ENCODE measurements around the gene SPECC1L. TPM values are rescaled to one million over a fixed set of nuclear protein-coding genes. Genes with fewer than 3 reads are reported as not detected.
"Not testable (repeated sequence)": the region's sequence is repeated elsewhere in the genome, so short reads cannot be mapped to it uniquely, and the experiment has no call there.

SPECC1L gene
- total RNA-seq, 2 donors from 2014 or later, result 32.7 to 38.9 TPM

DNA sequence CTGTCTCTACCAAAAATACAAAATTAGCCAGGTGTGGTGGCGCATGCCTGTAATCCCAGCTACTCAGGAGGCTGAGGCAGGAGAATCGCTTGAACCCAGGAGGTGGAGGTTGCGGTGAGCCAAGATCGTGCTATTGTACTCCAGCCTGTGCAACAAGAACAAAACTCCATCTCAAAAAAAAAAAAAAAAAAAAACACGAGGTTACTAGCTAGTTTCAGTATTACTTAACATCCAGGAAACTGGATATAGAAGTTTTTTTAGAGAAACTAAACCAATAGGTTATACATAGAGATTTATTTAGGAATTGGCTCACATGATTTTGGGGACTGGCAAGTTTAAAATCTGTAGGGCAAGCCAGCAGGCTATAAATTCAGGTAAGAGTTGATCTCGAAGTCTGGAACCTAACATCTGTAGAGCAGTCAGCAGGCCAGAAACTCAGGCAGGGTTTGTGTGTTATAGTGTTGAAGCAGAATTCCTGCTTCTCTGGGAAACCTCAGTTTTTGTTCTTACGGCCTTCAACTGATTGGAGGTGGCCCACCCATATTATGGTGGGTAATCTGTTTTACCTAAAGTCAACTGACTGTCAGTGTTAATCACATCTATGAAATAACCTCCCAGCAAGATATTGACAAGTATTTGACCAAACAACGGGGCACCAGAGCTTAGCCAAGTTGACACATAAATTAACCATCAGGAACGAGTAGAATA lies 29.5 kb upstream of the SPECC1L start:
- ATAC-seq, result peak in 1 of 2 donors; percentile 40
- peak overlapping the region in 1 of 2 donors; percentile 30 for H3K27ac Mint-ChIP-seq
- H3K36me3 Mint-ChIP-seq, result not testable (repeated sequence)

DNA sequence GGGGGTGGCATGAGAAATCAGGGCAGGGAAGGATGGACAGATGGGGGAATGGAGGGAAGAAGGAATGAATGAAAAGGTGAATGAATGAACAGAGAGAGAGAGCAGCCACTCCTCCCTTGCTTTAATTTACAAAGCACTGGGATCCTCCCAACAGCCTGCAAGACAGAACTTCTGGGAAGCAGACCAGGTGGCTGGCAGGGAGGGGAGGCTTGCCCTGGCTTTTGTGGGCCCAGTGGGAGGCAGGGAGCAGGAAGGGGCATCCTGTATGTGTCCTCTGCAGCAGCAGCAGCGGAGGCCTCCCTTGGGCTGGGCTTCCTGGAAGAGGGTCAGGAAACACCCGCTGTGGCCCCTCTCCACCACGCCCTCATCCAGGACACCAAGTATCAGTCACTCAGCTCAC lies 27.2 kb upstream of the SPECC1L start:
- H3K36me3 Mint-ChIP-seq; H3K9me3 Mint-ChIP-seq; DNase-seq (ENCODE audit: low spot score in 2 of 2); ATAC-seq: not testable (repeated sequence)
- H3K27ac Mint-ChIP-seq, result peak overlapping the region in 1 of 2 donors; percentile 89

More for the DNA sequence above, 29.5 kb upstream of the SPECC1L start:
- DNase-seq (ENCODE audit: low spot score in 2 of 2); H3K9me3 Mint-ChIP-seq: not testable (repeated sequence)

DNA sequence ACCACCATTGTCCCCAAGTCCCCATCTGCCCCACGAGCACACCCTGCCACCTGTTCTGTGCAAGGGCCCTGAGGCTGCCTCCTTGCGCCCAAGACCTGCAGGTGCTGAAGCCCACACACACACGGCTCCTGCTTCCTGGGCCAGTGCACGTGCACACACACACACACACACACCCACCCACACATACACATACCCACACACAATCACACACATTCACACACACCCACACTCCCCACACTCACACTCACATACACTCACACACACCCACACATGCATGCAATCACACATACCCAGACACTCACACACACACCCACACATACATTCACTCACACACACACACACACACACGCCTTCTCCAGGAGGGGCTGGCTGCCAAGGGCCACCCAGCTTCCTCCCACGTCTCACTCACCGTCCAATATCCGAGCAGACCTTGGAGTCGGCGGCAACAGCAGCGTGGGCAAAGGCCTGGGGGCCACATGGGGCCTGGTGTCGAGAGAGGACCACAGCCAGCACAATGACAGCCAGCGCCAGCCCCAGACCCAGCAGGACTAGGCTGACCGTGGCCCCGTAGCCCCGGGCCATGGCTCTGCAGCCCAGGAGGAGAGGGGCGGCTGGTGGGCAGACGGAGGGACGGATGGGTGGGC lies 26.4 kb upstream of the SPECC1L start:
- H3K27ac Mint-ChIP-seq, result peak overlapping the region in 1 of 2 donors; percentile 48
- H3K9me3 Mint-ChIP-seq, result no peaks in the 10 kb centered on the region
- DNase-seq (ENCODE audit: low spot score in 2 of 2), result no peak
- no peaks in the 10 kb centered on the region for H3K36me3 Mint-ChIP-seq
- ATAC-seq, result no peak

DNA sequence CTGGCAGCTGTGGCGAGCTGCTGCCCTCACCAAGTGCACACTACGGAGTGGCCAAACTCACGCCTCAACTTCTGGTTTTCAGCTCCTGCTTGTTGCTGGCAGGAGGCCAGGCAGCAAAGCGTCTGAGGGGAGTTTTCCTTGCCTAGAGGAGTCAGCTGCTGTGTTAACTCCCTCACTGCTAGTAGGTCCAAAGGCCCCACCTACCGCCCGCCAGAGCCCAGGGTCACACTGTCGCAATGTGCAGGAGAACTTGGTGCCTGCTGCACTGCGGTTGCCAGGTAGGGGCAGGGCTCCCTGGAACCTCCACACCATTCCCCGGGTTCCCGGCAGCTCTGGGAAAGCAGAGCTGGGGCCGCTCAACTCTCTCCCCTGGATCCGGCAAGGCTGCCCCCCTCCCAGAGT lies 25.6 kb upstream of the SPECC1L start, which contains the start of gene GGT5:
TSS of gene GGT5 (minus strand) at position 53 of the 402 bp plus-strand sequence. CDS start 357 bp downstream, outside the sequence.
- H3K36me3 Mint-ChIP-seq; ATAC-seq; H3K9me3 Mint-ChIP-seq; DNase-seq (ENCODE audit: low spot score in 2 of 2): not testable (repeated sequence)
- H3K27ac Mint-ChIP-seq, result peak within 1 kb of the TSS in 1 of 2 donors; percentile 48

DNA sequence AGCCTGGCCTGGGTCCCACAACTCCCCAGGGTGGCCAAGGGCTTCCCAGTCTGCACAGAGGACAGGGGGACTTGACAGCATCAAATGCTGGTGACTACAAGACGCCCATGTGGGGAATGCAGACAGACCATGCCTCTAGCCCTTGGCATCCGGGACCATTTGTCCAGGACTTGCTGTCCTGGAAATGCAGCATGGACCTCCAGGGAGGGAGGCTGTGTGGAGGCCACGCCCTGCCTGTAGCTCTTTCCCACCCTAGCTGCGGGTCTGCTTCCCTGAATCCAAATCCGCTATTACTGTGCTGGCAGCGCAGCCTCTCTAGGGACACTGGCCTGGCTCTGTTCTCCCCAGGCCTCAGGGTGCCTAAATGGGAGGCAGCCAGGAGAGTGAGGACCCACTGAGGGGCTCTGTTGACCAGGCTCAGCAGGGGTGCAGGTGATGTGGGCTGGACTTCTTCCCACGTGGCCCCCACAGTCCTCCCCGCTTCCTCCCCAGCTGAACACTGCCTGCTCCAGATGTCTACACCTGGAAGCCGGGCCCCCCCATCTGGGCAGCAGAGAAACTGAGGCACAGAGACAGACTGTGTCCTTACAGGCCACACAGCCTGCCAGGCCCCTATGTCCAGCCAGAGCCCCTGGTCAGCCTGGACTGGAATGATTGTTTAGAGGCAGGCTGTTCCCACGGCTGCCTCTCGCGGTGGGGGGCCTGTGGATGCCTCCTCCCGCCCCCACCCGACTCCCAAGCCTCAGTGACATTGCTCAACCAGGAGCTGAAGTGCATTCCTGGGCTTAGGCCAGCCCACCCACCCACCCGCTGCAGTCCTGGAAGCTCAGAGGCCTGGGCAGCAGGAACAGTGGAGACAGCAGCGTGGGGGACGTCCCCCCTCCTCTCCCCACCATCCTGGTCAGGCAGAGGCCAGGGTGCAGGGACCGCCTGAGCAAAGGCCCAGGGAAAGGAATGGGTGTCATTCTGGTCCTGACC lies 24.8 kb upstream of the SPECC1L start:
- not testable (repeated sequence) for H3K9me3 Mint-ChIP-seq; H3K36me3 Mint-ChIP-seq; H3K27ac Mint-ChIP-seq; ATAC-seq; DNase-seq (ENCODE audit: low spot score in 2 of 2)

DNA sequence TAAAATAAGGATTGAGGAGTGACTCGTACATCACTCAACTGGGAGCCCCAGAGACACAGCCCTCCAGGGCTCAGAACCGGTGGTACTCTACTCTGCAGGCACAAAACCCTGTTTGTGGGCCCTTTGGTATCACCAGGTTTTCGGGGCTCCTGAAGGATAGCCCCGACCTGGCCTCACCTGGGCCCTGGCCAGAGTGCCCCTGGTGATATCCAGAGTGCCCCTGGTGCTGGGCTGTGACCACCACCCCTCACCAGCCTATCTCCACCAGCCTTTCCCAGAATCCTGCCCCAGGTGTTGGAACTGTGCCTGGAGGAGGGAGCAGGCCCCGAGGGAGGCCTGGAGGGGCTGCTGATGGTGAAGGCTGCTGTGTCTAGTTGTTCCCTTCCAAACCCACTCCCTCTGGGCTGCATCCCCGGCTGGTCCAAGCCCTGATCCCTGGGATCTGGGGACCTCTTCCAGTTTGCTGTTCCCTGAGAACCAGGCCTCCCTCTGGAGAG lies 23.6 kb upstream of the SPECC1L start:
- no peak for DNase-seq (ENCODE audit: low spot score in 2 of 2)
- H3K9me3 Mint-ChIP-seq, result no peaks in the 10 kb centered on the region
- ATAC-seq, result no peak
- H3K27ac Mint-ChIP-seq, result no peak overlapping the region
- H3K36me3 Mint-ChIP-seq, result no peaks in the 10 kb centered on the region

DNA sequence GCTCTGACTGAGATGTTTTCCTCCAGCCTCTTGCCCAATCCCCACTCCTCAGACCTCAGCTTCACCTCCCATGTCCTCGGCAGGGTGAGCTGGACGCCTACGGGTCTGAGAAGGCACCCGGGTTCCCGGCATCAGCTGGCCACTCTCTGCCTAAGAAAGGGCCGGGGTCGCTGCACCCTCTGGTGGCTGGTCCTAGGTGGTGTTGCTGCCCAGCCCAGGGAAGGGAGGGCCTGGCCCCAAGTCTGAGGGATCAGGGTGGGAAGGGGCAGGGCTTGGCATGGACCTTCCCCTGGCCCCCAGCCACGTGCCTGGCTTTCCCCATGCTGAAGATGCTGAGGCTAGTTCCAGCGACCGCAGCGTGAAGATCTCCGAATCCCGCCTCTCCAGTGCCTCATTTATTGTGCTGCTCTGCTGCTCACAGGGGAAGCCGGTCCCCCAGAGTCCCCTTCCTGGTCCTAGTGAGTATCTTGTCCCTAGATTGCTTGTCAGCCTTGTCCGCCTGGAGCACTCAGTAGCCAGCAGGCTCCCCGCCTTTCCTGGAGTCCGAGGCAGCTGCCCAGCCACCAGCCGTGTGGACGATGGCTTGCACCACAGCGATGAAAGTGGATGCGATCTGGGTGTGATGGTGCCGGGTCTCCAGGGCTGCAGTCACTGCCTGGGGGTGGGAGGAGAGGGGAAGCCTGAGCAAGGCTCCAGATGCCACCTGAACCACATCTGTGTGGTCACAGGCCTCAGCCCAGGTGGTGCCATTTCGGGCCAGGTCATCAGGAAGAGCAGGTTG lies 22.9 kb upstream of the SPECC1L start:
- no peaks in the 10 kb centered on the region for H3K9me3 Mint-ChIP-seq
- H3K27ac Mint-ChIP-seq, result no peak overlapping the region
- no peaks in the 10 kb centered on the region for H3K36me3 Mint-ChIP-seq
- peak; percentile 80 to 85 for ATAC-seq
- DNase-seq (ENCODE audit: low spot score in 2 of 2), result peak in 1 of 2 donors; percentile 66

DNA sequence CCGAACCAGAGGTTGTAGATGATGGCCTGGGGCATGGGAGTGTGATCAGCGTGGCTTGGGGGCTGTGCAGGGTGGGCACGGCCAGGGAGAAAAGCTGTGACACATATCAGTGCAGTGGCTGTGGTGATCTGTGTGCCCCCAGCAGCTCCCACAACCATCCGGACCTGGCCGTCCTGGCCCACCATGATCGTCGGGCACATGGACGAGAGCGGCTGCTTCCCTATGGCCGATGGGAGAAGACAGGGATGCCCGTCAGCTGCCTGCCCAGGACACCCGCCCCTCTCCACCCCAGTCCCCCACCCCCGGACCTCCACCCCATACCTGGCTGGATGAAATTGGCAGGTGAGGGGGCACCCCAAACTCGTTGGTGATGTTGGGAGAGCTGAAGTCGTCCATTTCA lies 22.0 kb upstream of the SPECC1L start:
- not testable (repeated sequence) for H3K9me3 Mint-ChIP-seq; ATAC-seq; H3K27ac Mint-ChIP-seq; H3K36me3 Mint-ChIP-seq; DNase-seq (ENCODE audit: low spot score in 2 of 2)

DNA sequence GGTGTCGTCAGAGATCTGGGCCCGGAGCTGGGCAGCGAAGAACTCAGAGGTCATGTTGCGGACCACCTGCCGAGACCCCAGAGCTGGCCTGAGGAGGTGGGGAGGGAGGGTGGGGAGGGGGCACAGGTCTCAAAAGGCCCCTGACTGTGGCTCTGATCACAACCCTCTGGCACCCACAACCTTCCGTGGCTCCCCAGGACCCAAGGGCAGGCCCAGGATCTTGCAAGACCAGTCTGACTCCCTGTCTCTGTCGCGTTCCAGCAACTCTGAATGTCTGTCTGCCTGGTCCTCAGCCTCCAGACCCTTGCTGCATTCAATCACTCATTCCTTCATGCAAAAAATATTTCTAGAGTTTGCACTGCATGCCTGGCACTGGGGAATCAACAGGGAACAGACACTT lies 21.2 kb upstream of the SPECC1L start:
- not testable (repeated sequence) for ATAC-seq; DNase-seq (ENCODE audit: low spot score in 2 of 2); H3K36me3 Mint-ChIP-seq; H3K27ac Mint-ChIP-seq; H3K9me3 Mint-ChIP-seq

DNA sequence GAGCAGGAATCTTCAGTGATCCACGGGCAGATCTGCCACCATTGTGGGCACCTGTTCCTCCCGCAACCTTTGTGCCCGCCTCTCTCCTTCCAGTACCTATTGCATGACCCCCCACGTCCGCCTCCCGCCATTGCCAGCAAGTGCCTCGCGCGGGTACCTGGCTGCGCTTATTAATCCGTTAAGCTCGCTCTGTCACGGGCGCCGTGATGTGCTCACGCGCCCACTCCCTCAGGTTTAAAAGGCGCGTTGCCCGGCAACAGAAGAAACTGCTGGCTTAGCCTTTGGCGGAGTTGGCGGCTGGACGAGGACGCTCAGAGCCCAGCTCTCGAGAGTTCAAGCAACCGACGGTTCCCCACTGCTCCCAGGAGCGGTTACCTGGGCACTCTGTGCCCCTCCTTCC lies 19.3 kb upstream of the SPECC1L start:
- H3K36me3 Mint-ChIP-seq; ATAC-seq; H3K27ac Mint-ChIP-seq; DNase-seq (ENCODE audit: low spot score in 2 of 2); H3K9me3 Mint-ChIP-seq: not testable (repeated sequence)

DNA sequence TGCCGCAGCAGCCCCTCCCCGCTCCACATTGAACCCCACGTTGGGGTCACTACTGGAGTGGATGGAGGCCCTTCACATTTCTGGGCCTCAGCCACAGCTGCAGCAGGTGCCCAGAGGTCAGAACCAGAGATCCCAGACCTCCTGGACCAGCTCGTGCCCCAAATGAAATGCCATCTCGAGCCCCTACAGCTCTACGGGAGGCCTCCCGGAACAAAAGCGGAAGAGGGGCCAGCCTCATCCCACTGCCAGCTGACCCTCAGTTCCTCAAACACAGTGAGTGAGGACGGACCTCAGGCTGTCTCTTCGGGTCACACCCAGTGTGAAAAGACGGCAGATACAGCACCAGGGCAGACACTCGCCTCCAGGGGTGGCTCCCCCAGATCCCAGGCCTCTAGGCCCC lies 17.5 kb upstream of the SPECC1L start:
- not testable (repeated sequence) for H3K36me3 Mint-ChIP-seq, H3K9me3 Mint-ChIP-seq, ATAC-seq

DNA sequence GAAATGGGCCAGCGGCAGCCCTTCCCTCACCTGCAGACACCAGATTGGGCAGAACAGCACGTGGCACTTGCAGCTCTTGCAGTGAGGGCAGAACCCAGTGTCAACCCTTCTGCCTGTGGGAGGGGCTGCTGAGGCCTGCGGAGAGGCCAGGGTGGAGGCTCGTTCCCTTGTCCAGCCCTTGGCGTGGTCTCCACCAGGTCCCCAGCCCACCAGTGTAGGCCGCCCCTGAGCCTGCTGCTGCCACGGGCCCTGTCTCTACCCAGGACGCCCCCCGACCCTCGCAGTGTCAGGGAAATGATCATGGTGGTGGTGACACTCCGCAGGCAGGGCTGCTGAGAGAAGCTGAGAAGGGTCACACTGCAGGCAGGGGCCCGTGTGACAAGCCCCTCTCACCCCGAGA lies 14.5 kb upstream of the SPECC1L start:
- not testable (repeated sequence) for H3K9me3 Mint-ChIP-seq; H3K27ac Mint-ChIP-seq; DNase-seq (ENCODE audit: low spot score in 2 of 2); H3K36me3 Mint-ChIP-seq; ATAC-seq

More for the DNA sequence above, 17.5 kb upstream of the SPECC1L start:
- not testable (repeated sequence) for H3K27ac Mint-ChIP-seq; DNase-seq (ENCODE audit: low spot score in 2 of 2)

DNA sequence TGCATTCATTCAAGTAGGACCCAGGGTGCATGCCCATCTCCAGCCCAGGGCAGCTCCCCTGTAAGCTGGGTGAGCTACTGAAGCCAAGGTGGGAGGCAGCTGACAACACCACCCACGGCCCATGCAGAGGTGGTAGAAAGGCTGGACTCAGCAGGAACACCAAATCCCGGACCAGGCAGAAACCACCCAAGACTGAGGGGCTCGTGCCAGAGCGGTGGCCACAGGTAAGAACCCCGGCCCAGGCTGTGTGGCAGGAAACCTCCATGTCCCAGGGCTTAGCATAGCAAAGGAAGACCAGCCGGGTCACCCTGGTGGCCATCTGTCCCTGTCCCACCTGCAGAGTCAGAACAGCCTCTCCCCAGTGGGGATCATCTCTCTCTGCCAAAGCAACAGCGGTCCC lies 13.9 kb upstream of the SPECC1L start:
- not testable (repeated sequence) for H3K9me3 Mint-ChIP-seq; H3K27ac Mint-ChIP-seq; ATAC-seq; DNase-seq (ENCODE audit: low spot score in 2 of 2); H3K36me3 Mint-ChIP-seq

DNA sequence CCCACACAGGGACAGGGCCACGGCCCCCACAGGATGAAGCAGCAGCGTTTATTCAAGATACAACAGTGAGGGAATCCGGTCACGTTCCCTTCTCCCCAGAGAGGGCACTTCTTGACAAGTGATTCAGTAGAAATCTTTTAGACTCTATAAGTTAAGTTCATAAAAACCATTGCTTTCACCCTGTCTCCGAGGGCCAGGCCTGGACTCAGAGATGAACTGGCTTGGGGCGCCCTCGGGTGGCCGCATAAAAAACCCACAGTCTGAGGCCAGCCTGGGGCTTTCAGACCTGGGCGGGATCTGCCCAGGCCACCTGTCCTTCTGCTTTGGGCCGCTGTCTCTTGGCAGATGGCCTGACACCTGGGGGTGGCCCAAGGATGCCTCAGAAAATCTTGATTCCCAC lies 11.2 kb upstream of the SPECC1L start:
- not testable (repeated sequence) for H3K9me3 Mint-ChIP-seq, H3K27ac Mint-ChIP-seq, H3K36me3 Mint-ChIP-seq
- DNase-seq (ENCODE audit: low spot score in 2 of 2), result peak; percentile 70 to 72
- peak; percentile 47 to 61 for ATAC-seq

DNA sequence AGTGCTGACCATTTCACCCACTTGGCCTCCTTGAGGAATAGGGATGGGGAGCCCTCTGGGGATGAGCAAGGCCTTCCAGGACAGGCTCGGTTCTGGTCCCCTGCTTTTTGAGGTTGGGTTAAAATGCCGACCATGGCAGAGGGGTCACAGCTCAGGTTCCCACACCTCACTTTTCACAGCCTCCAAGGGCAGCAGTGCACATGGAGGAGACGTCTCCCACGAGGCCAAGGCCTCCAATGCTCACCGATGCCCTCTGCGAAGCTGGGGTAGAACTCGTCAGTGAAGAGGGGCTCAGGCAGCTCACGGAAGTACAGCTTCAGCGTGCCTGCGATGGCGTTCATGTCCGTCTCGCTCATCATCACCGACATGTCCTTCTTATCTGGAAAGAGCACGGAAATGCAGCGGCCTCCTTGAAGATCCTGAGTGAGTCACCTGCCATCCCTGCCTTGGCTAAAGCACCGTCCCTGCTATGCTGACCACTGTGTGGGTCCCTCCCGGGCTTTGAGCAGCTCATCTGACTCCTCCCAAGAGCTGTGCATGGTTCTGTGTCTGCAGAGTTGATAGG lies 8.4 kb upstream of the SPECC1L start:
- not testable (repeated sequence) for ATAC-seq; H3K27ac Mint-ChIP-seq; DNase-seq (ENCODE audit: low spot score in 2 of 2); H3K9me3 Mint-ChIP-seq; H3K36me3 Mint-ChIP-seq

DNA sequence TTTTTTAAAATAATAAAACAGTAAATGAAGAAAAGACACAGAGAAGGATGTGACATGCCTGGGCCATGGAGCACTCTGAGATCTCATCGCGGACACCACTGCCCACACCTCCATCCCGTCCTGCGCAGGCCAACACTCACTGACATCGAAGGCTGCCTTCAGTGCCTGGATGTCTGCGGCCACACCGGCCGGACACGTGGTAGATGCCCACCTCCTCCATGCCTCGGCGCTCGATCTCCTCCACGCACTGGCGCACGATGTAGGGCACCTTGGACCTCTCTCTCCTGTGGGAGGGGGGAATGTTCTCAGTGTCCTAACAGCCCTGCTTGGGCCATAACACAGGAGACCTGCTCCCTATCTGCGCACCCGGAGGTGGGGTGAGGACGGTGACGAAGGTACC lies 7.2 kb upstream of the SPECC1L start:
- H3K9me3 Mint-ChIP-seq; DNase-seq (ENCODE audit: low spot score in 2 of 2); H3K36me3 Mint-ChIP-seq; H3K27ac Mint-ChIP-seq; ATAC-seq: not testable (repeated sequence)

All from activated naive CD4-positive, alpha-beta T cell treated with anti-CD3 and anti-CD28 coated beads, Interleukin-2, amount 50 U/mL, for 72 hours (primary cell).